ENCODE measurements around the gene ALOXE3.

The ALOXE3 gene

DNA sequence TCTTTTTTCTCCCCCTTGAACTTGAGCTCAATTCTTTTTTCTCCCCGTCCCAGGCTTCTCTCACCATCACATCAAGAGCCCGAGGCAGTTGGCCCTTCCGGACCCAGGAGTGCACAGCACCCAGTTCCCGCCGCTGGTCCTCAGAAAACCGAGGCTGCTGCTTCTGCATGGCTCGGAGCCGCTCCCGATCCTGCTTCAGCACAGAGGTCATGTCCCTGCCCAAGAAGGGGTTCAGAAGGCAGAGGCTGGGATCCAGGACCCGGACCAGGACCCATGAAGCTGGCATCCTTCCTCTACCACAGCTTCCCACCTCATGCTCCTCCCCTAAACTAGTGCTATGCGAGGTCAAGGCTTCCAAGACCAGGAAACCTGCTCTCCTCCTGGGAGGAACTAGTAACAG, 23.4 kb upstream of the ALOXE3 start:
- DNase-seq = no peak

DNA sequence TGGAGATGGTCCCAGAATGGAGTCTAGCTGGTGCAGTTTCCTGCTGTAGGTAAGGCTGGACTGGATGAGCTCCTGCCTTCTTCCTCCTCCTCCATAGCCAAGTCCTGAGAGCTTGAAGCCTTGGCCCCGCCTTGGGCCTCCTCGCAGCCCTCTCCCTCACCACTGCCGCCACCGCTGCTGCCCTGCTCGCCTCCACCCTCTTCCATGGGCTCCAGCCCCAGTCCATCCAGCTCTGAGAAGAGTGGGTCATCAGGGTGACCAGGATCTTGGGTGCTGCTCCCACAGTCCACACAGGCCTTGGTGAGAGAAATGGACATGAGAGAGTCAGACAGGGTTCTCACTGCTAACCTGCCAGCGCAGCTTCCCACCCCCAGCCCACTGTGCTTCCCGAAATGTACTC, 22.7 kb upstream of the ALOXE3 start:
- no peak for DNase-seq

DNA sequence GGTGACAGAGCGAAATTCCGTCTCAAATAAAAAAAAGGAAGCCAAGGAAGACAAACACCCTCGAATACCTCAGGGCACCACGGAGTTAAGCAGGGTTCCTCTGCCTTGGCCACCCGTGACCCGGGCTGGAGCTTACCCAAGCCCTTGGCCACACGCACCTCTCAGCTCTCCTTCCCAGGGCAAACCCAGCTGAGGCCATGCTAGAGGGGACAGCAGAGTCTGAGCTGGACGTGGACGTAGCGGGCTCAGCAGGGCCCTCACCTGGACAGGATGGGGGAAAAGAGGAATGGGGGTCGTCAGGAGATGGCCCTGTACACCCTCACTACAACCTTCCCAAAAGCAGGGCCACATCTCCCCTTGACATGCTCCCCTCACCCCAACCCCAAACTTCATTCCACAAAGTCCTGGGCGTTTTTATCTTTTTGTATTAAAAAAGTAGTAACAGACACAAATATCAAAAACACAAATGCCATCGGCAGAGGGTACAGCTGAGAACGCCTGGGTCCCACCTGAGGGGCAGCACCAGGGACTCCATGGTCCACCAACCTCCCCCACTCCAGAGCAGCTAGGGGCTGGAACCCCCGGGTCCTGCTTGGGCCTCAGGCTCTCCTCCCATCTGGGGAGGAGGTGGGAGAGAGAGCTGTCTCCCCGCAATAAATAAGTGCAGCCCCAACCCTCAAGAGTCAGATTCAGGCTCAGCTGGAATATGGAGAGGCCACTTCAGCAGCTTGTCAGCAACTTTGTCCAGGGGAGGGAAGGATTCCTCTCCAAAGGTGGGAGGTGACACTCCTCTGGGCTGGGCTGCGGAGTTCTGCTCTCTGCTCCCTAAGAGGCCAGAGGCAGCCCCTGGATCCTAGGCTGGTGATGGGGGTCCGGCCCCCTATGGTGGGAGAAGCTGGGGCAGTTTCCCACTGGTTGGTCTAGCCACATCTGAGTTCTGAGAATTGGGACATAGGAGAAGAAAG, 22.0 kb upstream of the ALOXE3 start:
- no peak for DNase-seq

DNA sequence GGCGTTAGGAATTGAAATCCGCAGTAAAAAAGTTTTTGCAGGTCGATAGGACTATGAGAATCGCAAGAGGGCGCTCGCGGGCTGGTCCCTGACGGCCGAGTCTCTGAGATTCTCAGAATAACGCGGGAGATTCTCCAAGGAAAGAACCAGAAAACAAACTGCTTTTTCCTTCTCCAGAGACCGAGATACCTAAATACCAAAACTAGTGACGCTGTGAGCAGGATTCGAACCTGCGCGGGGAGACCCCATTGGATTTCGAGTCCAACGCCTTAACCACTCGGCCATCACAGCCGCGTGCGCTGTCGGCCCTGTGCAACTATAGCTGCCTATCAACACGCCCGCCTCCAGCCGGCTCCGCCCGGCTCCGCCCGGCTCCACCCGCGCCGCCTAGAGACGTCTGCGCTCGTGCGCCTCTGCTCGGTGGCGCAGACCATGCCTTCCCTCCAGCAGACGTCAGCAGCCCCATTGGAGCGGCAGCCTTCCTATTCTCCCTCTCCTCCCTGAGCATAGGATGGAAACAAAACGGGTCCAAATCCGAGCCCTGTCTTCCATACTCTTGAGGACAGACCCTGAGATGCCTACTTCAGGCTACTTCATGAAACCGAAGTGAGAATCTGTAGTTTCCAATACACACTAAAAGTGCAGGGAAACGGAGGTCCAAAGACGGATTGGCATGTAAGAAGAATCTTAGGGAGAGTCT, 20.5 kb upstream of the ALOXE3 start:
- DNase-seq = peak; percentile 97

DNA sequence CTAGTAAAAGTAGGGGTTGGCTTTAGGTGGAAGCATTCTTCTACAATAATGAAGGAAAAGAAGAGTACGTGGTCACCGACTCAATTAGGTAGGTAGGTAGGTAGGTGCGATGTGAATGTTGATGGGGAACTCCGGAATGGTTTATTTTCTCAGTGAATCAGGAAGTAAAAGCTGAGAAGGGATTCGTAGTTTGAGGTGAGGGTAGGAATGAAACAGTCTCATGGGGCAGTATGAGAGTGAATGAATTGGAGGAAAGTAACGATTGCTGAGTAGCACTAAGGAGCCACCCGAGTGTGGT, 20.0 kb upstream of the ALOXE3 start:
- no peak for DNase-seq

DNA sequence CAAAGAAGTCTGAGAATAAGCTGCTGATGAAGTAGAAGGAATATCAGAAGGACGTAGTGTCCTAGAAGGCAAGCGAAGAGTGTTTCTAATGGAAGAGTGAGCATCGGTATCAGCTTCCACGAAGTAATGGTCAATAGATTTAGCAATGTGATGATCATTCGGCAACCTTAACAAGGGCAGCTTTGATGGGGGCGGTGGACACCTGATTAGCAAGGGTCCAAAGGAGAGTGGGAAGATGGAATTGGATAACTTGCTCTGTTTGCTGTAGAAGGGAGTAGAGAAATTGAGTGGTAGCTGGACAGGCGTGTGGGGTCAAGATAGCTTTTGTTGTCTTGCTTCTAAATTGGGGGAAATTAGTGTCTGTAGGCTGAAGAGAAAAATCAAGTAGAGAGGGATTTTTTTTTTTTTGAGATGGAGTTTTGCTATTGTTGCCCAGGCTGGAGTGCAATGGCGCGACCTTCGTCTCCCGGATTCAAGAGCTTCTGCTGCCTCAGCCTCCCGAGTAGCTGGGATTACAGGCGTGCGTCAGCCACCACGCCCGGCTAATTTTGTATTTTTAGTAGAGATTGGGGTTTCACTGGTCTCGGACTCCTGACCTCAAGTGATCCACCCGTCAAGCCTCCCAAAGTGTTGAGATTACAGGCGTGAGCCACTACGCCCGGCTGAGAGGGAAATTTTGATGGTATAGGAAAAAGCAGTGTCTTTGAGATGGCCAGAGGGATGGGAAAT, 19.5 kb upstream of the ALOXE3 start:
- no peak for DNase-seq

DNA sequence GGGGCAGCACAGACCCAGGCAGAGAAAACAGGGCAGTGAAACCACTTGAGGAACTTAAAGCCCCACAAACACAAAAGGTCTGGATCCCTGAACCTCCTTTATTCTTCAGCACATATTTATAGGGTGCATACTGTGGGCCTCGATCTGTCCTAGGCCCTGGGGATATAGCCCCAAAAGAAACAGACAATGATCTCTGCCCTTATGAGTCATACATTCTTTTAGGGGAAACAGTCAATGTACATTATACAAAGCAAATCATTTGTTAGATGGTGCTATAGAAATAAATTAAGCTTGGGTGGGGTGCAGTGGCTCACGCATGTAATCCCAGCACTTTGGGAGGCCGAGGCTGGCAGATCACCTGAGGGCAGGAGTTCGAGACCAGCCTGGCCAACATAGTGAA, 15.6 kb upstream of the ALOXE3 start:
- DNase-seq = no peak

DNA sequence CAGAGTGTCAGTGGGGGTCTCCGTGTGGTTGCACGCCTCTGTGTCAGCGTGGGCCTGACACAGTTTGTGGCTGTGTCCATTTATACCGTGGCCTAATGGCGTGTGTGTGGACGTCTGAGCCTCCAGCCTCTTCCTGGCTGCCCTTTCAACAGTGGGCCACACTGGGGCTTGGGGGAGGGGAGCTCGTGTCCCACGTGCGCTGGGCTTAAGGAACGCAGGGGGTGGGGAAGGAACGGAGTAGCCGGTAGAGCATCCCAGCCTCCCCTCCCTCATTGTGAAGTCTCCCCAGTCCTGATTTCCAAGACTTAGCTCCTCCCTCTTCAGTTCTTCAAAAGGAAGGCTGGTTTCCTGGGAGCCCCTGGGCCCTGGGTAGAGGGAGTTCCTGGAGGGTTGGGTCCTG, 15.1 kb upstream of the ALOXE3 start:
- DNase-seq = no peak

DNA sequence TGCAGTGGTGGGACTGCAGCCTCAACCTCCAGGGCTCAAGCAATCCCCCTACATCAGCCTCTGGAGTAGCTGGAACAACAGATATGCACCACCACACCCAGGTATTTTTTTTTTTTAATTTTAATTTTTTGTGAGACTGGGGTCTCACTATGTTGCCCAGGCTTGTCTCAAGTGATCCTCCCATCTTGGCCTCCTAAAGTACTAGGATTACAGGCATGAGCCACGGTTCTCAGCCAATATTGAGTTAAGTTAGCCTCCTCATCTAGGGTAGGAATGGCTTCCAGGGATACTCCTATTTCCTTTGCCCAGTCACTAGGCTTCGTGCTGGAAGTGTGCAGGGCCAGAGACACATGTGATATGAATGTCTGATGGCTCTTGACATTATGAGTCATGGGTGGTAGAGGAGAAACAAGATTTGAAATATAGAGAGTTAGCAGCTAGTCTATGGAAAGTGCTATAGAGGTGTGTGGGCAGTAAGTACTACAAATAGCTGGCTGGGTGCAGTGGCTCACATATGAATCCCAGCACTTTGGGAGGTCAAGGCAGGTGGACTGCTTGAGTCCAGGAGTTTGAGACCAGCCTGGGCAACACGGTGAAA, 13.6 kb upstream of the ALOXE3 start:
- no peak for DNase-seq

DNA sequence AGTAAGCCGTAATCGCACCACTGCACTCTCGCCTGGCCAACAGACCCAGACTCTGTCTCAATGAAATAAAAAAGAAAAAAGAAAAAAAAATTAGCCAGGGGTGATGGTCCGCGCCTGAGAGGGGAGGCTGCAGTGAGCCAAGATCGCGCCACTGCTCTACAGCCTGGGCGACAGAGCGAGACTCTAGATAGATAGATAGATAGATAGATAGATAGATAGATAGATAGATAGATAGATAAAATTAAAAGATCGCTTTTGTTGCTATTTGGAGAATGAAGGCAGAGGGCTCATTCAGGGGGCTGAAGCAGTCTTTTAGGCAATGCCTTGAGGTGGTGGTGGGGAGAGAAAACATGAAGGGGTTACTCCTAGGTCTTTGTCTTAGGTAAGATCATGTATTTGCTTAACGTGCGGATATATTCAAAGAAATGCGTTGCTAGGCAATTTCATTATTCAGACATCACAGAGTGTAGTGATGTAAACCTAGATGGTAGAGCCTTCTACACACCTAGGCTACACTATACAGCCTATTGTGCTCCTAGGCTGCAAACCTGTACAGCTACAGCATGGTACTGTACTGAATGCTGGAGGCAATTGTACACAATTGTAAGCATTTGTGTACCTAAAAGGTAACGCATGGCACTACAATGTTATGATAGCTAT, 9.9 kb upstream of the ALOXE3 start:
- no peak for DNase-seq

DNA sequence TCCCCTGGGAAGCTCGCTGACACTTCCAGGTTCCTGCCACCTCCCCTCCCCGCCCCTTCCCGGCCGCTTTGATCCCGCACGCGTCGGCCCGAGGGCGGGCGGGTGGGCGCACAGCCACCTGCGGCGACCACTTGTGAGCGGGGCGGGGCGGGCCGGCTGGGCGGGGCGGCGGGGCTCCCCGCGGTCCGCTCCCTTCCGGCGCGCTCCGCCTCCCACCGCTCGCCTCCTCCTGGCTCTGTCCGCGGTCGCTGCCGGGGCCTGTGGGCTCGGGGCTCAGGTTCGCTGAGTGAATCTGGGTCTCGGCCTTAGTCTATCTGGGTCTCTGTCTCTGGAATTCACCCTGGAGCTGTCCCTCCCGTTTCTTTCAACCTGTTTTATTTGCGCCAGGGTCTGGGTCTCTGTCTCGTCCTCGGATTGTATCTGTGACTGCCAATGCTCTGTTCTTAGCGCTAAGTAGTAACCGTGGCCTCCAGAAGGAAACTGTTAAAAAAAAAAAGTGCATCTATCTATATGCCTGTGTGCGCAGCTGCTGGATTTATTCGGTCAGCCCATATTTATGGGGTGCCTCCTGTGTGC, 8.3 kb upstream of the ALOXE3 start:
- peak; percentile 59 for DNase-seq

DNA sequence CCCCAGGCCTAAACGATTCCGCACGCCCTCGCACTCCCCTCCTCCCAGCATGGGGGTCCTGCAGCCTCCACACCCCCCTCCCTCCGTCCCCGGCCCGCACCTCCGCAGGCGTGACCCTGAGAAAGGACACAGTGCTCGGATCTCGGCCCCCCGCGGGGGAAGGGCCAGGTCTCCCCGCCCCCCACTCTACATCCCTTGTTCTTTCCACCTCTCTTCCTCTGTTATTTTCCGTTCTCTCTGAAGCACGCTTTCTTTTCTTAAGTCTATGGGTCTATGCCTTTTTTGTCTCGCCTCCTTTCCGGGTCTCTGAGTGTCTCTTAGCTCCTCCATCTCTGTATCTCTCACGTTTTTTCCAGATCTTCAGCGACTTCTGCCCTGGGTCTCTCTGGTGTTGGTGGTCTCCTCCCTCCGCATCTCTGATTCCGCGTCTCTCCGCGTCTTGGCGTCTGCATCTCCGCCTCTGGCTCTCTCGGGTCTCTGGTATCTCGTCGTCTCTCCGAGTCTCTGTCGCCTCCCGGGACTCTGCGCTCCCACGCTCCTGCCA, 7.7 kb upstream of the ALOXE3 start:
- no peak for DNase-seq

DNA sequence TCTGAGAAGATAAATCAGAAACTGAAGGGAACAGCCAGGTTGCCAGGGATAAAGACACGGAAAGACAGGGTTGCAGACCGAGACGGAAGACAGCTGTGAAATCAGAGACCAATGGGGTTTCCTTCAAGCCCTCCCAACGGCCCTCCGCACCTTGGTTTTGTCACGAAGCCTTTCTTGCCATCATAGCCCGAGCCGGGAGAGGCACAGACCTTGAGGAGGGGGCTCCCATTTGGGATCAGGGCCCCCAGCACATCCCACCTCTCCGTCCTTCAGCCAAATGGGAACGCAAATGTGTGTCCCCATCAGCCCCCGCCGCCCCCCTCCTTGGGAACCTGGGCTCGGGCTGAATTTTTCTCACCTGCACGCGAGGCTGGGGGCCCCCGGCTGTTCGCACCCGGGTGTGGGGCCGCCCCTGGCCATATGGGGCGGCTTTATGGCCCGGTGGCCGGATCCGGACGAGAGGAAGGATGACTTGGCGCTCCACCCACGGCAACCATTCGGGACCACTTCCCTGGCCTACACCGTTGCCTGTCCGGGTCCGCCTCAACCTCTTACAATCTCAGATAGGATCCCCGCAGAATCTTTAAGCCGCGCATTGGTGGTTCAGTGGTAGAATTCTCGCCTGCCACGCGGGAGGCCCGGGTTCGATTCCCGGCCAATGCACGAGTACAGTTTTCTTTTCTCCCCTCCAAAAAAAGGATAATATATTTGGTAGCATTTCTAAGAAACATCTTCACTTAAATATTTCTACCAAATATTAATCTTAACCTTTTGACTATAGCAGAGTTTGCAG, 7.0 kb upstream of the ALOXE3 start:
- peak; percentile 92 for DNase-seq

DNA sequence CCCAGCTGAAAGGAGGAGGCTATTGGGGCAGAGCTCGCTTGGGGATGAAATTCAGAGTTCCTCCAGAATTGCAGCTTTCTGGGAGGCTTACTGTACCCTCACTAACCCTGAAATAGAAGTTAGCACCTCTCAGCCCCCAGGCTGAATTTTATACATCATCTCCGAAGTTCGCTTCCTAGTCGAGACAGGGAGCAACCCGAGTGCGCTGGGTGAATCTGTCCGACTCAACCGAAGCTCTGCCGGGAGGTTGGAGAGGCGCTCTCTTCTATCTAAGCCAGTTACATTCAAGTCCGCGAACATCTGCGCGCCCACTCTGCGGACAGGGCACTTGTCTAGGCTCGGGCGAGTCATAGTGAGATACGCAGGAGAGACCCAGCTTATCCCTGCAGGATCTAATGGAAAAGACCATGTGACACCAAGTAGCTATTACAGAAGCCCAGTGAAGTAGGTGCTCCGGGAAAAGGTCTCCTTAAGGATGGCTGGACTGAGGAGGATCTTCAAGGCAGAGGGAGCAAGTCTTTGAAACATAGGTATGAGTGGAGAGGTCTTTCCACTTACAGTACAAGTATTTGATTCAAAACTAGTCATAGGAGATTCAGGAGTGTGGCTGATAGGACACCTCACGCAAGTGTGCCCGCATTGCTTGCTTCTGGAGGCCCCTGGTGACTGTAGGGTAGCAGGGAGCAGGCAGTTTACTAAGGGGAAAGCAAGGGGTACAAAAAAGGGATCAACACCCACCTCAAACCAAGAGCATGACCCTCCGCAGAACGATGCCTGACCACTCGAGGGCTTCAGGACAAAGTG, 6.2 kb upstream of the ALOXE3 start:
- DNase-seq = peak; percentile 14

DNA sequence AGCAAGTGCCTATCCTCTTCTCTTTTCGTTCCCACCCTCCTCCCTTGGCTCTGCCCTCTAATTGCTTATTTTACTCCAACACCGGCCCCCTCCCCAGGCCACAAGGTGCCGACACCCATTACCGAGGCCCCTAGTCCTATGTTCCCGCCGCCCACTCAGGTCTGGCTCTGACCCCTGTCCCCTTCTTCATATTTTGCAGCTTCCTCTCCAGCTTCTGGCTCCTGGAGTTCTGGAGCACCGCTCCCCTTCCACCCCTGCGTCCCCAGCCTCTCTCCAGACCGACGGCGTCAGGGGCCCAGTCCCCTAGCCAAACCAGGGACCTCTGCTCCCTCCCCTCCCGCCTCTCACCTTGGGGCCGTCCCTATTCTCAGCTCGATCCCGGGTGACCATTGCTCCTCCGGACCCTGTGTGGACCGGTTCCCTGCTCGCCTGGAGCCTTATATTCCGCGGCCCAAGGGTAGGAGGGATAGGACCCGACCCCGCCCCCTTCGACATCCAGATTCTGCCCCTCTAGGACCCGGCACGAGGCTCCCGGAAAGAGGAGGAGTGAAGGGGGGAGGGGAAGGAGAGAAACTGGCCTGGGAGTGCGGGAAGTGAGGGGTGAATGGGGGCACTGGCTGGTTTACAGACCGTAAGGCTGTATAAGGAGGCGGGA, 5.5 kb upstream of the ALOXE3 start, which contains the start of gene HES7:
TSS of gene HES7 (minus strand) at position 412 of the 655 bp plus-strand sequence. CDS start at position 390, 22 bp downstream.
- peak; percentile 11 for DNase-seq

DNA sequence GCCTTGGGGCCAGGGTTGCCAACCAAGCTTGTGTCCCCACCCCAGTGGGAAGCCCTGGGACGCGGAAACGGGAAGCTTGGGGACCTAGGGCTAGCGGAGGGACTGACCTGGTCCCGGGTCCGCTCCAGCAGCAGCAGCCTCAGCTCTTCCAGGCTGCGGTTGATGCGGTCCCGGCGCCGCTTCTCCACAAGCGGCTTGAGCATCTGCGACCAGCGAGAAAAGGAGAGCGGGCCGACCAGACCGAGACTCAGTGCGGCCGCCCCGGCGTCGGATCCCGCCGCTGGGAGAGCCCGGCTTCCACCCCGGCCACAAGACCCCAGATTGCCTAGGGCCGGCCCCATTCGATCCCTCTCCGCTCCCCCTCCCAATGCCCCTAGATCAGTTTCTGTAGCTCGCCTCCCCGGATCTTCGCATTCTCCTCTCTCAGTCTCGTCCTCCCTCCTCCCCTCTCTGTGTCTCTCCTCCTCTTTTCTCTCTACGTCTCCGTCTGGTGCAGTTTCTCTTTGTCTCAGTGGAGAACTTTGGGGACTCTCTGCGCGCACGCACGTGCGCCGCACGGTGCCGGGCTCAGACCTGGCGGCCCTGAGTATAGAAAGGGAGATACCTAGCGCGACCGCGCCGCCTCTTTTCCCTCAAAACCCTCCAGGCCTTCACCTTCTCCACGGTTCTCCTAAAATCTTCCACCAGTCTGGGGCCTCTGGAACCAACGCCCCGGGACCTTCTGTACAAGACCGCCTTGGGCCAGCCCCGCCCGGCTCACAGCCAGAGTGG, 4.8 kb upstream of the ALOXE3 start:
- DNase-seq = peak; percentile 49

DNA sequence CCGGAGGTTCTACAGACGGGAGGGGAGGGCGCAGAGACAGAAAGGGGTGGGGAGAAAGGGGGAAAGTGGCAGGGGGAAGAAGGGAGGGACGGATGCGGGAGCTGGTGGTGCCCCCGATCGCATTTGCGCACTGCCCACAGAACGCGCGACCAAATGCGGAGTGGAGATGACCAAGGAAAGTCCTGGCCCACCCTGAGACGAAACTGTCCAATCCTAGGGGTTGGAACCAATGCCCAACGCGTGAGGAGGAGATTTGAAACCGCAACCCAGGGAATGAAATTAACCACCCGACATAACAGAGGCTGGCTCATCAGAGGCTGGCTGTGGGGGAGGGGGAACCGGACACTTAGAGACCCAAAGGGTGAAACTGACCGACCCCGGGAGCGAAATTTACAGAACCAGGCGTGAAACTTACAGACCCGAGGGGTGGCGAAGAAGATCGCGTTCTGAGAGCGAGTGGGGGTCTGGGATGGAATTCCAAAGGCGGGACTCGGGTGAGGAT, 4.2 kb upstream of the ALOXE3 start:
- DNase-seq = no peak

DNA sequence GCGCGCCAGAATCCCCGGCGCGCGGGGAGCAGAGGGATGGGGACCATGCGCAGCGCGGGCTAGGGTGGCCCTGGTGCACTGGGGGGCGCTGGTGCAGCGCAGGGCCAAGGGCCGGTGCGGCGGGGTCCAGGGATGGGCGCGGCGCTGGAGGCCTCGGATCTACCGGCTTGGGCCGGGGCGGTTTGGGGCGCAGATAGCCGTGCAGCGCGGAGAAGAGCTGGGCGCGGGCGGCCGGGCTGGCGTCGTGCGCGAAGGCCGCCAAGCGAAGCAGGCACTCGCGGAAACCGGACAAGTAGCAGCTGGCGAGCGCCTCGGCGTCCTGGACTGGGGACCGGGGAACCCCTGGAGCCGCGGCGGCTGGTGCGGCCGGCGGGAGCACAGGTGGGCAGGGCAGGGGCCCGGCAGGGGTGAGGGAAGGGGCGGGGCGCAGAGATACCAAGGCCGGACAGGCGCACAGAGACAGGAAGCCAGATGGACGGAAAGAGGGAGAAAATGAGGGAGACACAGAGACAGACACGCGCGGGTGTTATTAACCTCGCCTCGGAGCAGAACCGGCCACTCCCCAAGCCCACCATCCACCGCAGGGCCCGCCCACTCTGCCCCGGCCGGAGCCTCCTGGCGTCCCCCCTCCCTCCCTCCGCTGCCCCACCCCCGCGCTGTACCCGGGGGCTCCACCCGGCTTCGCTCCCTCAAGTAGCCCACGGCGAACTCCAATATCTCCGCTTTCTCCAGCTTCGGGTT, 3.5 kb upstream of the ALOXE3 start:
- peak; percentile 54 for DNase-seq
